ENCODE measurements around the gene SULT2B1.

- TF ChIP-seq POLR2A (IDR thresholded peaks at IDR 0.05) (no peak), CTCF (IDR thresholded peaks at IDR 0.05) (no peak)
These were observed 2.6 kb downstream of the SULT2B1 start for GRCh38 chr19:48554385-48555091.
